ENCODE measurements around the gene TSPAN11.

Gene TSPAN11

GRCh38 chr12:30962047-30962446, 35.5 kb downstream of the TSPAN11 start:
- no peak for DNase-seq

GRCh38 chr12:30963709-30964564, 37.4 kb downstream of the TSPAN11 start:
- DNase-seq, result no peak

- DNase-seq, result no peak
Measured at GRCh38 chr12:30964896-30965612, 38.5 kb downstream of the TSPAN11 start.

DNA sequence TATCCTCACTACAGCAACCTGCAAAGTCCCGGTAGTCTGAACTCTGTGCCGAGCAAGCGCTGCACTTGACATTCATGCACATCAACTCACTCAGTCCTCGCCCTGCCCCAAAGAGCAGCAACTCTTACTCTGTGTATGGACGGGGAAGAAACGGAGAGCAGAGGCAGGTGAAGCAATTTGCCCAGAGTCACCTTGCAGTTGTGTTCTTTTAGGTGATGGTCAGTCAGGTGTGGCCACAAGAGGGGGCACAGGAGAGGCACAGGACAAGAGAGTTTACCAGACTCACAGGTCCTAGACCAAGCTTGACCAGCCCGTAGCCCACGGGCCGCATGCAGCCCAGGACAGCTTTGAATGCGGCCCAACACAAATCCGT, 39.1 kb downstream of the TSPAN11 start:
- DNase-seq, result no peak

- DNase-seq, result no peak
Measured at GRCh38 chr12:30967026-30967425, 40.5 kb downstream of the TSPAN11 start.

DNA sequence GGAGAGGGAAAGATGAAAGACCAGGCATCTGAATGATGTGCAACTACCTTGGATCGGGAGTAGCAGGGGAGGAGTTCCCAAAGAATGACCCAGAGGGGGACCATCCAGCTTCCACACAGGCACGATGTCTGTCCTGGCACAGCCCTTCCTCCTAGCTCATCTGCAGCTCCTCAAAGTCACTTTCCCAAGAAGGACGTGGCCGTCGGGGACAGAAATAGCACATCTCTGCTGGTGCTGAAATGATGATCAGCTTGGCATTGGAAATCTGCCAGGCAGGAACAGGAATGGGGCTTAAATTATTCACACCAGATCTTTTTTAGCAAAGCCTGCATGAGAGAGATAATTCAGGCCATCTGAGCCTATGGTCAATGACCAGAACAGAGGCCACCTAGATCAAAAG, 41.7 kb downstream of the TSPAN11 start:
- no peak for DNase-seq

GRCh38 chr12:30969006-30969405, 42.5 kb downstream of the TSPAN11 start:
- DNase-seq, result no peak

- DNase-seq, result no peak
Measured at GRCh38 chr12:30969606-30970395, 43.3 kb downstream of the TSPAN11 start.

- DNase-seq, result no peak
Measured at GRCh38 chr12:30970559-30971197, 44.1 kb downstream of the TSPAN11 start.

DNA sequence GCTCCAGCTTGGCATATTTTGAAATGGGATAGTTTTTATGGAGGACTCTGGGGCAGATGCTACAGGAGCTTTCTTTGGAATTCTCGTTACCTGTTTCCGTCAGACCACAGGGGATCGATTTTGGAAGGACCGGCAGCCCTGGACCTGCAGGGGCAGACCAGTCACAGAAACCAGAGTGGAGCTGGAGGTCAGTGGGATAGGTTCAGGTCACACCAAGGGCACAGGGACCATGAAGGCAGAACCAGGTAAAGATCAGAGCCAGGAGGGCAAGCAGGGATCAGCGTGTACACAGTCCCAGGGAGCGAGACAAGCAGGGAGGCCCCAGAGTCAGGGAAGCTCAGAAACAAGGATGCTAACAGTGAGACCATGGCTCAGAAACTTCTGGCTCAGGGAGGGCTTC, 45.5 kb downstream of the TSPAN11 start:
- no peak for DNase-seq

DNA sequence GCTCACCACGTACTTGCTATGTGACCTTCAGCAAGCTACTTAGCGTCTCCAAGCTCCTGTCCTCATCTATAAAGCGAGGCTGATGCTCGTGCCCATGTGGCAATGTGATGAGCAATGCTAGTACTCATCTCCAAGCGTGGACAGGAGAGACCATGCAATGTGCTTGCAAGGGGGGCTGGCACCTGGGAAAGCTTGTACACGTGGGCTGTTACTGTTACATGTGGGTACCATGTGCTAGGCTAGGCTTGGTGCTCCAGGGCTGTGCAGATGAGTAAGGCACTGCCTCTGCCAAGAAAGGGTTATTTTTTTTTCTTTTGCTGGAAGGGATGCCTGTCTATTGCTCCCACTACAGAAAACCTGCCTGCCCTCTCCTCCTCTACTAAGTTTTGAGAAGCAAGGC, 46.6 kb downstream of the TSPAN11 start:
- DNase-seq, result no peak

GRCh38 chr12:30973830-30974229, 47.3 kb downstream of the TSPAN11 start:
- no peak for DNase-seq

DNA sequence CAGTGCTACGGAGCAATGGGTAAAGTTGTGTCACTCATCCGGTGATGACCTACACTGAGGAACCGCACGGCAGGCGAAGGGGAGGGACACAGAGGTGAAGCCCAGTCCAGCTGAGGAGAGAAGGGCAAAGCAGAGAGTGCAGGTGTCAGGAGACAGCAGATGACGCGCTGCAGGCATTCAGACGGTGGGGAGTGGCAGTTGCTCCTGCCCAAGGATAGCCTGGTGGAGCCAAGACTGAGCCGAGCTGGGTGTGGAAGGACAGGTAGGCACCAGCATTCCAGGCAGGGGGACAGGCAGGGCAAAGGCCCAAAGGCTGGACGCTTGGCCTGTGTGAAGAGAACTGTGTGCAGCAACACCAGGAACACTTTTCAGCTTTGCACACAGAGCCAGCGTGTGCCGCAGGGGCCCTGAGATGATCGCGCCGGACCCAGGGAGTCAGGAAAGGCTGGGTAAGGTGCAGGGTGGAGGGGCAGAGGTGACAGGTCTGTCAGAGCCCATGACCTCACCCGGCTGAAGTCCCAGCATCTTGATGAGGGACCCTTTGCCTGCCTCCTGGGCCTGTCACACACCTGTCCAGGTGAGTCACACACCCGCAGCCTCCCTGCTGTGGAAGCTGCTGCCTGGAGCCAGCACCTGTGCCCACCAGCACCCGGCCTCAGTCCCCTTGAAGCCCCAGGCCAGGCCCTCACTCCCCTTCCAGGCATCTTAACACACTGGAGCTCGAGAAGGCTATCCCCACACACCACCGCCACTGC, 48.4 kb downstream of the TSPAN11 start:
- DNase-seq, result no peak

GRCh38 chr12:30975581-30975980, 49.0 kb downstream of the TSPAN11 start:
- no peak for DNase-seq

- no peak for DNase-seq
Measured at GRCh38 chr12:30976206-30976605, 49.7 kb downstream of the TSPAN11 start.

GRCh38 chr12:30977124-30977523, 50.6 kb downstream of the TSPAN11 start:
- no peak for DNase-seq

- DNase-seq, result no peak
Measured at GRCh38 chr12:30977537-30978349, 51.2 kb downstream of the TSPAN11 start.

GRCh38 chr12:30978639-30979038, 52.1 kb downstream of the TSPAN11 start:
- DNase-seq, result no peak

DNA sequence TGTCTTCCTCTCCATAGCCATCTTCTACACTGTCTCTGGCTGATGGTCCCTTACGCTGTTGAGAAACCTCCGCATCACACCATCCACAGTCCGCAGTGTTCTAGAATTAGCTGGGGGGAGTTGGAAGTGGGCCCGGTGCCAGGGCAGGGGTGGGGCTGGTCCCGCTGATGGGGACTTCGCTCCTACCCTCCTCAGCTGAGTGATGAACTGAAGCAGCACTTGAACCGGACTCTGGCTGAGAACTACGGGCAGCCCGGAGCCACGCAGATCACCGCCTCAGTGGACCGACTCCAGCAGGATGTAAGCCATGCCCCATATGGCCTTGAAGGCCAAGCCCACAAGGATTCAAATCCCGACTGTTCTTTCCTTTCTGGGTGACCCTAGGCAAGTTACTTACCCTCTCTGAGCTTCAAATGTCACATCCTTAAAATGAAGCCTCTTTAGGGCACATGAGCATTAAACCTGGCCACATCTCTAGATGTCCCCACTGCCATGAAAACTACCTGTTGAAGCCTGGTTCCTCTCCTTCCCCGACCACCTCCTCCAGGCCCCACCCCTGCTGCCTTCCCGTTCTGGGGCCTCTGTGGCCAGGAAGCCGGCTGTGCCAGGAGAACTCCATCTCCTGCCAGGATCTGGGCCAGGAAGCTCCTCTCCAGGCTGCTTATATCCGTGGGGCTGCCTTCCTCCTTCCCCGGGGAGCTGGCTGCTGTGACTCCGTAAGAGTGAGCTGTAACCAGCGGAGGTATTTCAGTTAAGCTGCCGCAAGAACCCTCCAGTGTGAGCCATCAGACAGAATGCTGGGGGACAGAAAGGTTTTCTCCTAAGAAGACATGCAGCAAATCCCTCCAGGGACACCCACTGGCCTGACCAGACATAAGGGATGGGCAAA, 53.1 kb downstream of the TSPAN11 start:
- DNase-seq, result no peak

GRCh38 chr12:30980955-30981662, 54.6 kb downstream of the TSPAN11 start:
- DNase-seq, result no peak
